Inflammatory macrophage treated with lipopolysaccharide for 4 hours (primary cell): Measurements from ENCODE around the gene TMEM184B.
"Not testable (repeated sequence)": the region's sequence is repeated elsewhere in the genome, so short reads cannot be mapped to it uniquely, and the experiment has no call there.

ENCODE experiments used
- DNase-seq: peaks from one replicate; pipeline ENCODE4 v3.0.0-alpha.2; 2020

The TMEM184B gene

GRCh38 chr22:38202437-38203089 lies 70.2 kb downstream of the TMEM184B start:
- DNase-seq: peak; percentile 75

DNA sequence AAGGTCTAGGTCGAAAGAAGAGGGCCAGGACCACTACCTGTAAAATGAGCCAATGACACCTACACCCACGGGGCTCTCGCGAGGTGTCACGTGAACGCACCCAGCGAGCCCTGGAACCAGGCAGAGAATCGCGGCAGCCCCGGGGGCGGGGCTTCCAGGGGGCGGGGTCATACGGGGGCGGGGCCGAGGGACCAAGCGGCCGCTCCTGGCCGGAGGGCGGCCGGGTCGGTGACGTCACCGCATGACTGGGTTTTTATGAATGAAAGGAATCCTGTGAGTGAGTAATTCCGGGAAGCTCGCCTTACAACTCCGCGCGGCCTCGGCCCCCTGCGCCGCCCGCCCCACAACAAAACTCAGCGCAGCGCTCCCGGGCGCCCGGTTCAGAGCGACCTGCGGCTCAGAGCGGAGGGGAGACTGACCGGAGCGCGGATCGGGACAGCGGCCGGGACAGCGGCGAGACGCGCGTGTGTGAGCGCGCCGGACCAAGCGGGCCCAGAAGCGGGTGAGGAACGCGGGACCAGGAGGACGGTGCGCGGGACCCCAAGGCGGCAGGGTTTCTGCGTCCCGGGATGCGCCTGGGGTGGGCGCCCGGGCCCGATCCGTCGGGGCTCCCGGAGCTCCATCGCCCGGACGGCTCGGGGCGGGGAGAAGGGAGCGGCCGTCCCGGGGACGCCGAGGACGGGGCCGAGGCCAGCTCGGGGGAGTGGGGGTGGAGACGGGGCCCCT lies 70.9 kb downstream of the TMEM184B start, which contains the start of gene MAFF:
Gene MAFF, plus strand, starts transcription at position 284 of the 726 bp plus-strand sequence. CDS start 11,860 bp downstream, outside the sequence.
- DNase-seq: peak; percentile 98

- DNase-seq: no peak
Observed at GRCh38 chr22:38201371-38201710, 71.5 kb downstream of the TMEM184B start.

DNA sequence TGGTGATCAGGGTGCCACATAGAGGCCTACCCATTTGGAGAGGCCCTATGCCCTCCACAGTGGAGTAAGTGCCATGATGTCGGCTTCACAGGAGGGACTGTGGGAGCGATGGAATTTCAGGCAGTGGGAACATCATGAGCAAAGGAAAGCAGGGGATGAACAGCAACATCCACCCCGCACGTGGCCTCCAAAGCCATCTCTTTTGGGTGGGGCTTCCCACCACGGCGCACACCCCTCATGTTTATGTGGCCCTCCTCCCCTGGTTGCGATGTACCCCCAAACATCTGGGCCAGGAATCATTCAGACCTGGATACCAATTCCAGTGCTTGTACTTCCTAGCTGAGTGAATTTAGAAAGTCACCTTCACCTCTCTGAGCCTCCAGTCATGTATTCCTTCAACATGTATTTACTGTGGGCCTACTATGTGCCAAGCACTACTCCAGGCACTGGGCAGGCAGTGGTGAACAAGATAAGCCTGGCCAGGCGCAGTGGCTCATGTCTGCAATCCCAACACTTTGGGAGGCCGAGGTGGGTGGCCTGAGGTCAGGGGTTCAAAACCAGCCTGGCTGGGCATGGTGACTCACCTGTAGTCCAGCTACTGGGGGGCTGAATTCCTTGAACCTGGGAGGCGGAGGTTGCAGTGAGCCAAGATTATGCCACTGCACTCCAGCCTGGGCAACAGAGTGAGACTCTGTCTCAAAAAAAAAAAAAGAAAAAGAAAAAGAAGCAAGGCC lies 72.8 kb downstream of the TMEM184B start:
- no peak for DNase-seq

- DNase-seq: no peak
Observed at GRCh38 chr22:38196791-38197419, 75.9 kb downstream of the TMEM184B start.

- DNase-seq: peak; percentile 80
Observed at GRCh38 chr22:38193580-38193979, 79.2 kb downstream of the TMEM184B start.

GRCh38 chr22:38192475-38192863 lies 80.3 kb downstream of the TMEM184B start:
- DNase-seq: no peak

DNA sequence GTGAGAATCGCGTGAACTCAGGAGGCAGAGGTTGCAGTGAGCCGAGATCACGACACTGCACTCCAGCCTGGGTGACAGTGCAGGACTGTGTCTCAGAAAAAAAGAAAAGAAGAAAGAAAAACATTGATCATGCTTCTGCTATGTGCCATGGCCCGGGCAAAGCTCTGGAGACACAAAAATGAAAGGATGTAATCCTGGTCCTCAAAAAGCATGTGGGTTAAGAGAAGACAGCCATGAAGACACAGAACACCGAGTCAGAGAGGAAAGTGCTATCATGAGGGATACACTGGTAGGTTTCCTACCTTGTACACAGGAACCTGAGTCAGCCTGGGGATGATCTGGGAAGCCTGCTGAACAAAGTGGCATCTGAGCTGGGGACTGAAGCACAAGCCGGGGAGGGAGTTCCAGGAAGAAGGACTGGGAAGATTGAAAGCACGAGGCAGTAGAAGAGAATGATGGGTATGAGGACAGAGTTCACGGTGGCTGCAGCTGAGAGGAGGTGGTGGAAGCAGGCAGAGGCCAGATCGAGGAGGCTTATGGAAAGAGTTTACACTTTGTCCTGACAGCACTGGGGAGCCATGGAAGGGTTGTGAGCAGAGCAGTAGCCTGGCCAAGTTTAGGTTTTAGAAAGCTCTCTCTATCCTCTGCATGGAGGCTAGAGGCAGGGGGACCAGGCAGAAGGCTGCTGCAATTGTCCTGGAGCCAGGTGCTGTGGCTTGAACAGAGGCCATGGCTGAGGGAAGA lies 80.9 kb downstream of the TMEM184B start:
- no peak for DNase-seq

- DNase-seq: no peak
Observed at GRCh38 chr22:38191055-38191454, 81.8 kb downstream of the TMEM184B start.

GRCh38 chr22:38190581-38190980 lies 82.2 kb downstream of the TMEM184B start:
- no peak for DNase-seq

DNA sequence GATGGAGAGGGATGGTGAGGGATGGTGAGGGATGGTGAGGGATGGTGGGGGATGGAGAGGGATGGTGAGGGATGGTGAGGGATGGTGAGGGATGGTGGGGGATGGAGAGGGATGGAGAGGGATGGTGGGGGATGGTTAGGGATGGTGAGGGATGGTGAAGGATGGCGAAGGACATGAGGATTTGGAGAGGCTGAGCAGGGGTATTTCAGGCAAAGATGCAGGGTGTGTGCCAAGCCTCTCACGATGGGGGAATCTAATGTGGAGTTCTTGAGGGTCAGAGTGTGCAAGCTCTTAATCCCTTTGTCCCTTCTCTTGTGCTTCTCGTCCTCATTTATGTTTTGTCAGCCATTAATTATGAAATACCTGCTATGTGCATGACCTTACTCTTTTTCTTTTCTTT lies 83.7 kb downstream of the TMEM184B start:
- DNase-seq: no peak

DNA sequence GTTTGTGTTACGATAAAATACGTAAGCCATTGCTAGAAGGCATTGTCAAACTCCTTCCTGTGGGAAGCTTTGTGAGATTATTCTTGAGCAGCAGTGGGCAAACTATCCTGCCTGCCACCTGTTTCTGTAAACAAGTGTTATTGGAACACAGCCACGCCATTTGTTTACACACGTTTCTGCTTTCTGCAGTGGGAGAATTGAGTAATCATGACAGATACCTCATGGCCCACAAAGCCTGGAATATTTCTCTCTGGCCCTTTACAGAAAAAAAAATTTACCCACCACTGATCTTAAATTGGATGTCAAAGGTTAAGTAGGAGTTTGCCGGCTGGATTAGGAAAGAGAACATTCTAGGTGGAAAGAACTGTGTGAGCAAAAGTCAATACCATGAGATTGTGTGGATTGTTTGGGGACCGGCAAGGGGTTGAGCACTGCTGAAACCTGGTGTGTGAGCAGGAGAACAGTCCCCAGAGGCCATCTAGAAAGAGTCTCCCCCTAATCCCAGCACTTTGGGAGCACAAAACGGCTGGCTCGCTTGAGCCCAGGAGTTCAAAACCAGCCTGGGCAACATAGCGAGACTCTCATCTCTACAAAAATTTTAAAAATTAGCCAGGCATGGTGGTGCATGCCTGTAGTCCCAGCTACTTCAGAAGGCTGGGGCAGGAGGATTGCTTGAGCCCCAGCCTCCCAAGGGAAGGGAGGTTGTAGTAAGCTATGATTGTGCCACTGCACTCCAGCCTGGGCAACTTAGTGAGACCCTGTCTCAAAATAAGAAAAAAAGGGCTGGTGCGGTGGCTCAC lies 85.2 kb downstream of the TMEM184B start:
- no peak for DNase-seq

DNA sequence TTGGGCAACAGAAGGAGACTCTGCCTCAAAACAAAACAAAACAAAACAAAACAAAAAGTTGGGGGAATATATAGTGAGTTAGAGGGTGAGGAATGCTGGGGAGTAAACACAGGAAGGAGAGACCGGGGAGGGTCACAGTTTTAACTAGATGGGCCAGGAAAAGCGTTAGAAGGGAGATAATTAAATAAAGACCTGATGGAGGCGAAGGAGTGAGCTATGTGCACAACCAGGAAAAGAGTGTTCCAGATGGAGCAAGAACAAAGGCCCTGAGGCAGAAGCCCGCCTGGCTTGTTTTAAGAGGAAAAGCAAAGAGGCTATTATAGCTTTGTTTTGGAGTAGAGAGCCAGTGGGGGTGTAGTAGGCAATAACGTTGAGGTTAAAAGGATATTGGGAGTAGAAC lies 86.4 kb downstream of the TMEM184B start:
- no peak for DNase-seq

- DNase-seq: no peak
Observed at GRCh38 chr22:38184788-38185187, 88.0 kb downstream of the TMEM184B start.

- DNase-seq: peak; percentile 100
Observed at GRCh38 chr22:38181453-38182200, 91.2 kb downstream of the TMEM184B start, which contains the start of gene PLA2G6. TSS of gene PLA2G6 (minus strand) at chr22:38181830. CDS start at chr22:38169426, 12,404 bp downstream.

GRCh38 chr22:38180841-38181452 lies 91.9 kb downstream of the TMEM184B start:
- DNase-seq: peak; percentile 83

DNA sequence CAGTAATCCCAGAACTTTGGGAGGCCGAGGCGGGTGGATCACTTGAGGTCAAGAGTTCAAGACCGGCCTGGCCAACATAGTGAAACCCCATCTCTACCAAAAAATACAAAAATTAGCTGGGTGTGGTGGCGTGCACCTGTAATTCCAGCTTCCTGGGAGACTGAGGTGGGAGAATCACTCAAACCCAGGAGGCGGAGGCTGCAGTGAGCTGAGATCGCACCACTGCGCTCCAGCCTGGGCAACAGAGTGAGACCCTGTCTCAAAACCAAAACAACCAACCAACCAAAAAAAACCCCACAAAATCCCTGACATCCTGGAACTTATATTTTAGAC lies 94.2 kb downstream of the TMEM184B start:
- DNase-seq: not testable (repeated sequence)

GRCh38 chr22:38177926-38178604 lies 94.7 kb downstream of the TMEM184B start:
- DNase-seq: no peak

DNA sequence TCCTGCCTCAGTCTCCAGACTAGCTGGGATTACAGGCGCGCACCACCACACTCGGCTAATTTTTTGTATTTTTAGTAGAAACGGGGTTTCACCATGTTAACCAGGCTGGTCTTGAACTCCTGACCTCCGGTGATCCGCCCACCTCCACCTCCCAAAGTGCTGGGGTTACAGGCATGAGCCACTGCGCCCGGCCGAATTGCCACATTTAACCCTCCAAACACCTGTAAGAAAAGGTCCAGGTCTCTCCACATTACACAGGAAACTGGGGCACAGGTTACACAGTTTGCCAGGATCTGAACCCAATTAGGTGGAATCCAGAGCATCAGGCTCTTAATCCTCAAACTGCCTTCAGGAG lies 95.3 kb downstream of the TMEM184B start:
- DNase-seq: not testable (repeated sequence)

DNA sequence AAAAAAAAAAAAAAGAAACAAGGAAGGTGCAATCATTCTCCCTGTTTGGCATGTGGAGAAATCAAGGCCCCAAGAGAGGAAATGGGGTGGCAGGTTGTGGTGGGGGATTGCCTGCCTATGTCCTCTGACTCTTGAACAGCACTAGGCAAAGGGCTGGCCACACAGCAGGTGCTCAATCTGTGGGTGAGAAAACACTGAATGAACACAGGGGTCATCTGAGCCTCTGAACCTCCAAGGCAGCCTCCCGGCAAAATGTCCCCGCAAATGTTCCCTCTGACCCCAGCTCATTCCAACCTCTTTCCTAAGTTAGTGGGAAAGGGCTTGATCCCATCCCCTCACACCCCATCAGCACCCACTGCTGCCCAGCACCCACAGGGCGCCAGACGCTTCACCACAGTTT lies 95.8 kb downstream of the TMEM184B start:
- DNase-seq: no peak
